Amniotic epithelial cell (primary cell): ENCODE data around the gene PIGC.

Experiments used
- DNase-seq: peaks from one replicate; pipeline ENCODE4 v3.0.0-alpha.2; 2010; ENCODE audit warnings: low read depth

PIGC gene

GRCh38 chr1:172429331-172430127 lies 14.3 kb downstream of the PIGC start:
- DNase-seq, result peak; percentile 70

GRCh38 chr1:172427191-172427590 lies 16.7 kb downstream of the PIGC start:
- DNase-seq, result no peak

- no peak for DNase-seq
Measured at GRCh38 chr1:172425339-172425738, 18.5 kb downstream of the PIGC start.

- no peak for DNase-seq
Measured at GRCh38 chr1:172423336-172423735, 20.5 kb downstream of the PIGC start.

- DNase-seq, result no peak
Measured at GRCh38 chr1:172421974-172422604, 21.8 kb downstream of the PIGC start.

- DNase-seq, result no peak
Measured at GRCh38 chr1:172420385-172420784, 23.5 kb downstream of the PIGC start, which contains the start of gene C1orf105. TSS of gene C1orf105 (plus strand) at chr1:172420685. CDS start at chr1:172420886, 201 bp downstream.

- DNase-seq, result no peak
Measured at GRCh38 chr1:172417557-172417956, 26.3 kb downstream of the PIGC start.

- no peak for DNase-seq
Measured at GRCh38 chr1:172416496-172417035, 27.3 kb downstream of the PIGC start.

- peak; percentile 49 for DNase-seq
Measured at GRCh38 chr1:172414331-172414730, 29.5 kb downstream of the PIGC start.

GRCh38 chr1:172411791-172412338 lies 32.0 kb downstream of the PIGC start:
- no peak for DNase-seq

- DNase-seq, result no peak
Measured at GRCh38 chr1:172410027-172410426, 33.8 kb downstream of the PIGC start.

GRCh38 chr1:172408958-172409357 lies 34.9 kb downstream of the PIGC start:
- DNase-seq, result peak; percentile 36

- DNase-seq, result no peak
Measured at GRCh38 chr1:172406968-172407367, 36.9 kb downstream of the PIGC start.

GRCh38 chr1:172405912-172406311 lies 38.0 kb downstream of the PIGC start:
- peak; percentile 34 for DNase-seq

GRCh38 chr1:172404121-172404520 lies 39.7 kb downstream of the PIGC start:
- no peak for DNase-seq

- no peak for DNase-seq
Measured at GRCh38 chr1:172402878-172403569, 40.8 kb downstream of the PIGC start.

- peak; percentile 47 for DNase-seq
Measured at GRCh38 chr1:172401892-172402291, 42.0 kb downstream of the PIGC start.

GRCh38 chr1:172401477-172401876 lies 42.4 kb downstream of the PIGC start:
- DNase-seq, result no peak

GRCh38 chr1:172400722-172401105 lies 43.2 kb downstream of the PIGC start:
- DNase-seq, result no peak

- DNase-seq, result no peak
Measured at GRCh38 chr1:172399756-172400721, 43.8 kb downstream of the PIGC start.
